RPMI7951 (cell line): ENCODE results near the gene PLEKHA6. TPM values are rescaled to one million over a fixed set of nuclear protein-coding genes. Genes with fewer than 3 reads are reported as not detected.

ENCODE experiments used
- DNase-seq: peaks from one replicate; pipeline ENCODE4 v3.0.0-alpha.2; 2012; ENCODE audit warnings: low read depth
- total RNA-seq: library from RNA; depleted of rRNA; stranded (reverse); fragments of >200 nt; shearing (Covaris generic); gene quantifications from 2 replicates; pipeline ENCODE4 v1.2.3, GENCODE V29; 2014

Gene PLEKHA6
- total RNA-seq, 1 experiment from 2014 or later, result 0.72 TPM

- DNase-seq, result no peak
Measured at GRCh38 chr1:204216880-204217647, 142.7 kb downstream of the PLEKHA6 start.

- DNase-seq, result no peak
Measured at GRCh38 chr1:204216236-204216635, 143.5 kb downstream of the PLEKHA6 start.

- peak; percentile 83 for DNase-seq
Measured at GRCh38 chr1:204213668-204214662, 145.8 kb downstream of the PLEKHA6 start, which contains the start of gene GOLT1A. Gene GOLT1A, minus strand, starts transcription at chr1:204213988. Its CDS starts 82 bp downstream, at chr1:204213906.

DNA sequence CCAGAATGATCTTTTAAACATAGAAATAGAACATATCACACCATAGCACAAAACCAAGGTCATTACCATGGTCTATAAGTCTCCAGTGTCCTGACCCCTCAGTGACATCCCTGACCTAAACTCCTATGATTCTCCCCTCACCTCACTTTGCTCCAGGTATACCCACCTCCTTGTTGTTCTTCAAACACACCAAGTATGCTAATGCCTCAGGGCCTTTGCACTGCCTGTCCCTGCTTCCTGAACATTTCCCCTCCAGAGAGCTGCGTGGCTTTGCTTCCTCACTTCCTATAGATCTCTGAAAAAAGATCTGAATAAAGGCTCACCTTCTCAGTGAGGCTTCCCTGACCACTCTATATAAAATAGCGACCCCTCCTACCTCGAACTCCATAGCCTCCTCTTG is 147.0 kb downstream of the PLEKHA6 start:
- DNase-seq, result no peak

DNA sequence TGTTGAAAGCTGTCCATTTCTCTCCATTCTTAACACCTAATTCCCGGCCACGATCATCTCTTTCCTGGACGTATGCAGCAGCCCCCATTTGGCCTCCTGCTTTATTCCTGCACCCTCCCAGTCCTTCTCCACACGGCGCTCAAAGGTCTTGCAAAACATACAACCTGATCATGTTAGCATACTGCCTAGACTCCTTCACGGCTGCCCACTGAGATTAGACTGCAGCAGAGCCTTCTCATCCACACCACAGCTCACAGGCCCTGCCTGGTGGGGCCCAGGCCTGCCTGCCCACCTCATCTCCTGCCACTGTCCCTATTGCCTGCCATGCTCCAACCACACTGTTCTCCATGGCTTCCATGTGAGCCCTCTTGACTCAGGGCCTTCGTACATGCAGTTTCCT is 148.7 kb downstream of the PLEKHA6 start:
- DNase-seq, result no peak

GRCh38 chr1:204207136-204207616 is 152.6 kb downstream of the PLEKHA6 start:
- DNase-seq, result peak; percentile 28

DNA sequence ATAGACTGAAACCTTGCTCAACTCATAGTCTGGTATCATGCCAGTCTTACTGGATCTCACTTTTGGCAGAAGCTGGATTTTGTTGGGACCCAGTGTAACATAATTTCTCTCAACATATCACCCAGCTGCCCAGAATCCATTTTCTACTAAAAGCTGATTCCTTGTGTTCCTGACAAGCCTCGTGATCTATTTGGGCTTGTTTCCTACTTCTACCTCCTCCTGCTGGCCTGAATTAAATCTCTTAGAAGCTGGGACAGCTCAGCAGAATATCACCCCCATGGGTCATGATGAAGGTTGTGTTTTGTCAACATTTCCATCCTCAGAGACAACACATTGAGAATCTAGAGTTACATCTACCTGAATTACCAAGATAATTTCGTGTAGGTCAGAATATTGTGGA is 153.6 kb downstream of the PLEKHA6 start:
- peak; percentile 29 for DNase-seq

DNA sequence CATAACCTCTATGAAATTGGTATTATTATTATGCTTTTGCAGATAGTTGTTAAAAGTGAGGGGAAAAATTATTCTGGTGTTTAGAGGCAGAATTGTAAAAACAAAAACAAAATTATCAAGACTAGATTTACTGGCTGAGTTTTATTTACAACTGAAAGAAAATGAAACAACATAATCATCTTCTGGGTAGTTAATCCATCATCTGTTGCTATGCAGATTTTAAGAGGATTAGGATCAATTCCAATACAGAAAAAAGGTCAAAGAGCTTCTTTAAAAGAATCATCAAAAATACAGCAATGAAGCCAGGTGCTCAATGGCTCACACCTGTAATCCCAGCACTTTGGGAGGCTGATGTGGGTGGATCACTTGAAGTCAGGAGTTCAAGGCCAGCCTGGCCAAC is 154.2 kb downstream of the PLEKHA6 start:
- DNase-seq, result no peak

DNA sequence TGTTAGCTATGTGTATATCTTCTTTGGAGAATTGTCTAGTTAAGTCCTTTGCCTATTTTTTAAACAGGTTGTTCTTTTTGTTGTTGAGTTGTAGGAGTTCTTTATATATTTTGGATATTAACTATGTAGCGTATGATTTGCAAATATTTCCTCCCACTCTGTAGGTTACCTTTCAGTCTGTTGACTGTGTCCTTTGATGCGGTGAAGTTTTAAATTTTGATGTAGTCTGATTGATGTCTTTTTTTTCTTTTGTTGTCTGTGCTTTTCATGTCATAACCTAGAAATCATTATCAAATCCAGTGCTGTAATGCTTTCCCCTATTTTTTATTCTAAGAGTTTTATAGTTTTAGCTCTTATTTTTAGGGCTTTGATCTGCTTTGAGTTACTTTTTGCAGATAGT is 154.8 kb downstream of the PLEKHA6 start:
- no peak for DNase-seq

DNA sequence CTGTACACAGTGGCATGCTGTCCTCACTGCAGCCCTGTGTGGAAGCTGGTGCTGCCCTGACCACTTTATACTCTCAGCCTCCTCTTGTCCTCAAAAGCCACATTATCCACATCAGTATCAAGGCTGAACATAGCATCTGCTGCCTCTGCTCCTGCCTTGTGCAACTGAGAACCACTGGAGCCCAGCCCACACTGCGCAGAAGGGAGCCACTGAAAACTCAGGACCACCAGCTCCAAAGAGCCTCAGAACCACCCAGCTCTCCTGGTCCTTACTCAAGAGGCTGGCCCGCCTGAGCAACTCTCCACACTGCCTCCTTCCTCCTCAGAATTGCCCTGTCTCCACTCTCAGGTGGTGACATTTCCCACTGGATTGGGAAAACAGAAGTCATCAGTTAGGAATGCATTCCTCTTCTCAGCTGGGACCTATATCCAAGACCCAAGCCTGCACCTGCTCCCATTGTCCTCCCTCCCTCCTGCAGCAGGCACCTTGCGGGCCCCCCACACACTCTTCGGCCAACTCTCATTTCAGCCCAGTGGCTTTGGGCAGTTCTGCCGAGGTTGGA is 156.4 kb downstream of the PLEKHA6 start:
- no peak for DNase-seq

DNA sequence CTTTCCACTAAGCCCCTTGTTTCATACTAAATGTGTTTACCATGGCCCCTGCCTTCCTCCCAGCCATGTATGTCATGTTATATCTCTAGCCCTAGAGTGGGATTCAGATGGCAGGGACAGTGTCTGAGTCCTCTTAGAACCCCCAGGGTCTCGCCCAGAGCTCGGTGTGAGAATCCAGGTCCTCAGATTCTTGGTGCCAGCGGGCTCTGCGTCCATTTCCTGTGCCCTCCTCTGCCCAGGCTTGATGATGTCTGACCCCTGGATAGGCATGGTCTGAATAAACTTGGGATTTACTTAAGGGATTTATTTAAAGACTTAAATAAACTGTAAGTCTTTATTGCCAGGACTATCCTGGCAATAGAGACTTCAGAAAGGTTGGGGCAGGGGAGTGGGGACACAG is 157.2 kb downstream of the PLEKHA6 start:
- no peak for DNase-seq

DNA sequence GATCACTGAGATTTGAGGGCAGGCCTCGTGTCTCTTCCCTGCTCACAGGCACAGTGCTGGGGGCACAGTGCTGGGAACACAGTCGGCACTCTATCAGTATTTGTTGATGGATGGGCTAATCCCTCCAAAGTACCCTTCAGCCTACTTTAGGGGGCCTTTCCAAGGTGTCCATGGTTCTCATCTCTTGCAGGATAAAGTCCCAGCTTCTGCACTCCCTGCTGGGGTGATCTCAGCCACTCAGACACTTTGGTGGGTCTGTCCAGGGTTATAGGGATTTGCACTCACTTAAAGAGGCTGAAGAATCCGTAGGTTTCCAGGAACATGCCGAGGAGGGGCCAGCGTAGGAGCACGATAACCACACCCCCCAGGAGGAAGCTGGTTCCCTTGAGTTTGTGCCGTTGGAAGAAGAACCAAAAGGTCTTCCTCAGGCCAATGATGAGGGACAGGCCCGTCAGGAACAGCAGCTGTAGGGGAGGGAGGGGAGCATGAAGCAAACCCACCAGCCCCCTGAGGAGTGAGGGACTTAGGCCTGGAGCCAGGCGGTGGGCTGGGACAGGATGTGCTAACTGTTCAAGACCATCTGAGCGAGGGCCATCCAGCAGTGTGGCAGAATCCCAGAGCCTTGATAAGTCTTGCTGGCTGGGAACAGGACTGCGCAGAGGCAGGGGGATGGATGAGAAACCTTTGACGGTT is 158.2 kb downstream of the PLEKHA6 start:
- no peak for DNase-seq

GRCh38 chr1:204199579-204199978 is 160.2 kb downstream of the PLEKHA6 start:
- no peak for DNase-seq

DNA sequence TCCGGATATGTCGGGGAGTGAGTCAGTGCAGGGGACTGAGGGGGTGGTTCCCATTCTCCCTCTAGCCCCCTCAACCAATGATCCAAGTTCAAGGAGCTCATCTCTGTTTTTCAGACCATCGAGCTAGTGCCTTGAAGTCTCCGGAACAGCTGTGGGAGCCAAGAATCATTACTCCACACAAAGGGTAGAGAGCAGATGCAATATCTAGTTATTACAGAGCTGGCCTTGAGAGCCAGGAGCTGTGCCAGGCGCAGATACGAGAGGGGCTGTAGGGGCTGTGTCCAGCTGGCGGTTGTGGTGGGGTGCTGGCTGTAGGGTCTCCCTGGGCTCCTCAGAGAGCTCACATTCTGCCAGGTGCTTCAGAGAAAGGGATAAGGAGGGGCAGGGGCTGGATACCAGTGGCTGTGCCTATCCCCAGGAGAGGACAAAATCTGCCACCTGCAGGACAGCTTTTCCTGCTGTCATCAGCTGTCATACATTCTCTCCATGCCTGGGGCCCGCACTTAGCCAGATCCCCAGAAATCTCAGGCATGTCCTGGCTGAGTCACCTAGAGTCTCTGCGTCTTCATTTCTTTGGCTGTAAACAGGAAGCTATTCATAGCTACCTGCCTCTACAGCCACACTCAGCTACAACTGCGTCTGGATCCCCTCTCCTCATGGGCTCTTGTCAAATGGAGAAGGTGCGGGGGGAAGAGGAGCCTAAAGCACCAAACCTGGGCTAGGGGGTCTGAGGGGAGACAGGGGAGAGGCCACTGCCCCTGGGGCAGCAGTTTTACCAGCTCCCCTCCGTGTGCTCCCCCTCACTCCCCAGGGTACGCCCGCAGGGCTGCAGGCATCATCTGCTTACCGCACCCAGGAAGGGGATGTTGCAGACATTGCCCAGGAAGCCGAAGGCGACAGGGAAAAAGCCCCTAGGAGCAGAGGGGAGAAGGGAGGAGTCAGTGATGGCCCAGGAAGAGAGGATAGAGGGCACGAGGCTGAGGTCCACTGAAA is 161.1 kb downstream of the PLEKHA6 start:
- DNase-seq, result peak; percentile 71

- no peak for DNase-seq
Measured at GRCh38 chr1:204197068-204197467, 162.7 kb downstream of the PLEKHA6 start.

- no peak for DNase-seq
Measured at GRCh38 chr1:204196068-204196795, 163.5 kb downstream of the PLEKHA6 start, which contains the start of gene KISS1. Gene KISS1, minus strand, starts transcription at chr1:204196491. Its CDS starts 3,615 bp downstream, at chr1:204192876.

DNA sequence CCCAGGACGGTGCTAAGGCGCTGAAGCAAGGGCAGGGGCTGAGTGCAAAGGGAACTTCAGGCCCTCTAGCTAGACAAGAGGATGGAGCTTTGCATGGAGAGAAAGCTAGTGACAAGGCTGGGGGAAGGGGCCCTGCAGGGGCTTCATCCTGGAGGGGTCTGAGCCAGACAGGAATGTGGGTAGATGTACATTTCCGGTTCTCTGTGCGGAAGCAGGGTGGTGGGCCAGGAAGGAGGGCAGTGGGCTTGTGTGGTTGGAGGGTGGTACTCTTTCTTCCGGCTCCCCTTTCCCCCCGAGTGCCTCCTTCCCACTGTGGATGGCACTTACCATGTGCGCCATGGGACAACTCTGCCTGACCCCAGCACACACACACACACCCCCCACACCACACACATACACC is 165.0 kb downstream of the PLEKHA6 start:
- DNase-seq, result no peak

- DNase-seq, result no peak
Measured at GRCh38 chr1:204194080-204194479, 165.6 kb downstream of the PLEKHA6 start.

GRCh38 chr1:204192589-204193352 is 167.0 kb downstream of the PLEKHA6 start:
- DNase-seq, result no peak
